ENCODE measurements around the gene IL6R. TPM values are rescaled to one million over a fixed set of nuclear protein-coding genes. Genes with fewer than 3 reads are reported as not detected.
A peak's percentile ranks its signal among the peaks of the same experiment; 100 is the strongest.
"Not testable (repeated sequence)": the region's sequence is repeated elsewhere in the genome, so short reads cannot be mapped to it uniquely, and the experiment has no call there.

Gene IL6R
- total RNA-seq, result 3.3 TPM

DNA sequence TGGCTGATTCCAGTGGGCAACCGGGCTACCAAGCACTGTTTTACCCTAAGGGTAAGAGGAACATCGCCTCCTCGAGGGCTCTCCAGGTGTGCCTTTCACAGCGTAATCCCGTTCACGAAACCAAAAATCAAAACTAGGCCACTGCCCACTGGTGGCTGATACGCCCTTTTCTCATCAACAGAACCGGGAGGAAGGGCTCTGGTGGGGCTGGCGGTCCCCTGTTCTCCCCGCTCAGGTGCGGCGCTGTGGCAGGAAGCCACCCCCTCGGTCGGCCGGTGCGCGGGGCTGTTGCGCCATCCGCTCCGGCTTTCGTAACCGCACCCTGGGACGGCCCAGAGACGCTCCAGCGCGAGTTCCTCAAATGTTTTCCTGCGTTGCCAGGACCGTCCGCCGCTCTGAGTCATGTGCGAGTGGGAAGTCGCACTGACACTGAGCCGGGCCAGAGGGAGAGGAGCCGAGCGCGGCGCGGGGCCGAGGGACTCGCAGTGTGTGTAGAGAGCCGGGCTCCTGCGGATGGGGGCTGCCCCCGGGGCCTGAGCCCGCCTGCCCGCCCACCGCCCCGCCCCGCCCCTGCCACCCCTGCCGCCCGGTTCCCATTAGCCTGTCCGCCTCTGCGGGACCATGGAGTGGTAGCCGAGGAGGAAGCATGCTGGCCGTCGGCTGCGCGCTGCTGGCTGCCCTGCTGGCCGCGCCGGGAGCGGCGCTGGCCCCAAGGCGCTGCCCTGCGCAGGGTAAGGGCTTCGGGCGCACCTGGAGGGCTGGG is at the start of gene IL6R:
TSS of gene IL6R (plus strand) at position 360 of the 763 bp plus-strand sequence. CDS start at position 647, 287 bp downstream.
- peak; percentile 56 to 72 for DNase-seq (ENCODE audit: low spot score in 2 of 2)
- FAIRE-seq, result no peak

DNA sequence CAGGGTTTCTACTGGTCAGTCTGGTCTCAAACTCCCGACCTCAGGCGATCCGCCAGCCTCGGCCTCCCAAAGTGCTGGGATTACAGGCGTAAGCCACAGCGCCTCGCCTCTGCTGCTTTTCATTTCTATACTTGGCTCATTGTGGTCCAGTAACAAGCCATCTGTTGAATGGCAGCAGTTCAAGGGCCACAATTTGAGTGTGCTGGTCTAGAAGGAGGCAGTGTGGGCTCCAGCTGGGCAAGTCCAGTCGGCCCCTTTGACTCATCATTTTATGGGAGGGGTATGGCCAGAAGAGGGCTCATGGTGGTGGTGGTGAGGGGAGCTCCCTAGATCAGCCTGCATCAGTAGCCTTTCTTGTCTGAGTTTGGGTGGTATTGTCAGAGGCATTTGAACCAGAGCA is 46.6 kb upstream of the IL6R start:
- FAIRE-seq, result no peak
- no peak for DNase-seq (ENCODE audit: low spot score in 2 of 2)

DNA sequence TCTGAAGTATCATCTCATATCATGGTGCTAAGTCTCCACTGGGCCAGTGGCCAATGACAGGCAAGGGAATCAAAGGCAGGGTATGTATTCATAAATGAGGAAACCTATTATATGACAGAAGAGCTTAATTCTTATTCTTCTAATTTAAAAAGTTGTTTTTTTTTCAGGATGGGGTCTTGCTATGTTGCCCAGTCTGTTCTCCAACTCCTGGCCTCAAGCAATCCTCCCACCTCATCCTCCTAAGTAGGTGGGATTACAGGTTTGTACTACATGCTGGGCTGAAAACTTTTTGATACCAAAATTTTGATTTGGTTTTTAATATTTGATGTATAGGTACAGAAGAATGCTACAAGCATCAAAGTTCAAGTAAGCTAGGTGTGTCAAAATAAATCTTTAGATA is 44.9 kb upstream of the IL6R start:
- FAIRE-seq, result no peak

DNA sequence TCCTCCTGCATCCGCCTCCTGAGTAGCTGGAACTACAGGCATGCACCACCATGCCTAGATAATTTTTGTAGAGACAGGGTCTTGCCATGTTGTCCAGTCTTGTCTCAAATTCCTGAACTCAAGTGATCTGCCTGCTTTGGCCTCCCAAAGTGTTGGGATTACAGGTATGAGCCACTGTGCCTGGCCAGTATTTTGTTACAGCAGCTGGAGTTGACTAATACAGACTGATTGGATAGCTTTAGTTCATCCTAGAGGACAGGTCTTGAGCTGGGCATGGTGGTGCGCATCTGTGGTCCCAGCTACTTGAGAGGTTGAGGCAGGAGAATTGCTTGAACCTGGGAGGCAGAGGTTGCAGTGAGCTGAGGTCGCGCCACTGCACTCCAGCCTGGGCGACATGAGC is 44.3 kb upstream of the IL6R start:
- FAIRE-seq; DNase-seq (ENCODE audit: low spot score in 2 of 2): not testable (repeated sequence)

More for the DNA sequence above, 44.9 kb upstream of the IL6R start:
- DNase-seq (ENCODE audit: low spot score in 2 of 2), result no peak

DNA sequence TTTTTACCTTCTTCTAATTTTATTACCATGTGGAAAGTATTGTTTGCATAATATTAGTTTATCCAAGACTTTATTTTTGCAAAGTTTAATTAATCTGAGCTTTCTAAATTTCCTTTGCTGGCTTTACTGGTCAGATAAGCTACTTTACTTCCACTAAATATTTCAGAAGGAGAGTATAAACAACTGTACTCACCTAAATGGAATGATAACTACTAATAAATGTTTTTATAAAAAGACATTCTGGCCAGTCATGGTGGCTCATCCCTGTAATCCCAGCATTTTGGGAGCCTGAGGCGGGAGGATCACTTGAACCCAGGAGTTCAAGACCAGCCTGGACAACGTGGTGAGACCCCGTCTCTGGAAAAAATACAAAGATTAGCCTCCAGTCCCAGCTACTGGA is 43.8 kb upstream of the IL6R start:
- DNase-seq (ENCODE audit: low spot score in 2 of 2) (no peak), FAIRE-seq (no peak)

DNA sequence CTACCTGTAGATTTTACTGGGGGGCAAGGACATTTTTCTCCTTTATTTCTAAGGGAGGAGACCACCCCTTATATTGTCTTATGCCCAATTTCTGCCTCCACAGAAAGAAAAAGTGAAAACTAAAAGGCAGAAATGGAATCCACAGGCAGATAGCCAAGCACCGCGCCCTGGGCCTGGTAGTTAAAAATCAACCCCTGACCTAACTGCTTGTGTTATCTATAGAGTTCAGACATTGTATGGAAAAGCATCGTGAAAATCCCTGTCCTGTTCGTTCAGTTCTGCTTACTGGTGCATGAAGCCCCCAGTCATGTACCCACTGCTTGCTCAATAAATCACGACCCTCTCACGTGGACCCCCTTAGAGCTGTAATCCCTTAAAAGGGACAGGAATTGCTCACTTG is 33.7 kb upstream of the IL6R start:
- DNase-seq (ENCODE audit: low spot score in 2 of 2) (no peak), FAIRE-seq (no peak)

DNA sequence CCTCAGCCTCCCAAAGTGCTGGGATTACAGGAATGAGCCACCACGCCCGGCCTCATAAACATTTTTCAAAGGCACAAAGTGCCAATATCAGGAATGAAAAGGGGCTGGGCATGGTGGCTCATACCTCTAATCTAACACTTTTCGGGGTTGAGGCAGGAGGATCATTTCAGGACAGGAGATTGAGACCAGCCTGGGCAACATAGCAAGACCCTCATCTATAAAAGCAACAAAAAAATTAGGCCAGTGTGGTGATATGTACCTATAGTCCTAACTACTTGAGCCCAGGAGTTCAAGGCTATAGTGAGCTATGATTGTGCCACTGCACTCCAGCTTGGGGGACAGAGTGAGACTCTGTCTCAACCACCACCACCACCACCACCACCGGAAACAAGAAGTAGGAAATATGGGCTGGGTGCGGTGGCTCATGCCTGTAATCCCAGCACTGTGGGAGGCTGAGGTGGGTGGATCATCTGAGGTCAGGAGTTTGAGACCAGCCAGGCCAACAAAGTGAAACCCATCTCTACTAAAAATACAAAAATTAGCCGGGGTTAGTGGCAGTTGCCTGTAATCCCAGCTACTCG is 31.3 kb upstream of the IL6R start:
- not testable (repeated sequence) for DNase-seq (ENCODE audit: low spot score in 2 of 2); FAIRE-seq

DNA sequence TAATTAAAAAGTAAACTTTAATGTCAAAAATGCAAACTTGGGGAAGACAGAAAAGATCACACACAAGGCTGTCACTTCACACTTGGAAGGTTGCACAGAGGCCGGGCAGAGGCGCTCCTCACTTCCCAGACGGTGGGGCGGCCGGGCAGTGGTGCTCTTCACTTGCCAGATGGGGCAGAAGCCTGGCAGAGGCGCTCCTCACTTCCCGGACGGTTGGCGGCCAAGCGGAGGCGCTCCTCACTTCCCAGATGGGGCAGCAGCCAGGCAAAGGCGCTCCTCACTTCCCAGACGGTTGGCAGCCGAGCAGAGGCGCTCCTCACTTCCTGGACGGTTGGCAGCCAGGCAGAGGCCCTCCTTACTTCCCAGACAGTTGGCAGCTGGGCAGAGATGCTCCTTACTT is 25.8 kb upstream of the IL6R start:
- DNase-seq (ENCODE audit: low spot score in 2 of 2) (no peak), FAIRE-seq (no peak)

DNA sequence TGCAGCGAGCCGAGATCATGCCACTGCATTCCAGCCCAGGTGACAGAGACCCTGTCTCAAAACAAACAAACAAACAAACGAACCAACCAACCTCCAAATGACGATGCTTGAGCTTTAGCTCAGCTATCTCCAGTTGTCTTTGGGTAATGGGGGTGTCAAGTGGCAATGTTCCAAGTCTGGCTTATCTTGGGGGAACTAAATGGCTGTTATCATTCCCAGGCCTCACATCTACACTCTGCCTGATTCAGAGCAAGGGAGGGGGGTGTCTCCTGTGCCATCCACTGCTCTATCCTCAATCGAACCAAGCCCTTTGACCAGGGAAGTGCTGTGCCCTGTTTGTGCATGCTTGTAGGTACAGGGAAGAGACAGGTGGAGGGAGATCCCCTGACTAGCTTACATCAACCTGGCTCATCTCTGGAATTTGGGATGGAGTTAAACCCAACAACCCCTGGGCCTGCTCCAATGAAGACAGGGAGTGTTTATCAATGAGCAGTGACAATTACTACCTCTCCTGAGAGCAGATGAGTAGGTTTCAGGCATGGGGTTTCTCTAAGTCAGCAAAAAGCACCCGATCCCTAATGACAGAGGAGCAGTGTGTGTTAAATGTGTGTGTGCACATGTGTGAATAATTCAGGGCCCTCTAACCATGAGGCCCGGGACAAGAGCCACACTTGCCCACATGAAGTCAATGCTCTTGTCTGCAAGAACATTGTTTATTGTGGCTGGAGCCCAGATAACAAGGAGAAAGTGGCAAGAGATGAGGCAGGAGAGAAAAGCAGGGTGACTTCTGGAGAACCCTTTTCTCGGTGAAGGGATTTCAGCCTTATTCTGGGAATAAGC is 20.3 kb upstream of the IL6R start:
- no peak for DNase-seq (ENCODE audit: low spot score in 2 of 2)
- no peak for FAIRE-seq

DNA sequence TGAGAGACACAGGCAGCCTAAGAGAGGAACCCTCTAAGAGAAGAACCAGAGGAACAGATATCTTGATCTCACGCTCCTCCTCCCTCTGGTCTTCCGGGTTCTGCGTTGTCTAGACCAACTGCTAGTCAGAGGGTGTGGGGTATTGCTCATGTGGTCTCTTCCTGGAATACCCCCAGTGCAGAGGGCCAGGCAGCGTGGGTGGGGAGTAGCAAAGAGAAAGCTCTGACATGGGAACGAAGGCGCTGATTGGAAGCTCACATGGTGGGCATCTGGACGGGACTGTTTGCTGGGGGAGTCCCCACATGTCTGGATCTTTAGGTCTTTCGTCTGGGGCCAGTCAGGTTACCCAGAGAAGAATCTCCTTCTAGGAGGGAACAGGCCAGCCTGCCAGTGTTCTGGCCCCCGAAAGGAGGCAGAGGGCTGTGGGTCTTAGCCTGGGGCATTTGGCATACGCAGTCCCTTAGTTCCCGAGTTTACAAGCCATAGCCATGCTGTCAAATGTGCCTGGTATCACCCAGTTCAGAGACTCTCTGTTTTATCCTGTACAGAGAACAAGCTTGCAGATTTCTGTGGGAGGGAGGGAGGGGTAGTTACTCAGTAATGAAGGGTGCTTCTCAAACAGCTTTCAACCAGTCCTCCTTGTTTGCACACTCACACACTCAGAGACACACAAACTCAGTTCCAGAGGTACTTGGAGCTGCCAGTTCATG is 18.3 kb upstream of the IL6R start:
- FAIRE-seq, result no peak

DNA sequence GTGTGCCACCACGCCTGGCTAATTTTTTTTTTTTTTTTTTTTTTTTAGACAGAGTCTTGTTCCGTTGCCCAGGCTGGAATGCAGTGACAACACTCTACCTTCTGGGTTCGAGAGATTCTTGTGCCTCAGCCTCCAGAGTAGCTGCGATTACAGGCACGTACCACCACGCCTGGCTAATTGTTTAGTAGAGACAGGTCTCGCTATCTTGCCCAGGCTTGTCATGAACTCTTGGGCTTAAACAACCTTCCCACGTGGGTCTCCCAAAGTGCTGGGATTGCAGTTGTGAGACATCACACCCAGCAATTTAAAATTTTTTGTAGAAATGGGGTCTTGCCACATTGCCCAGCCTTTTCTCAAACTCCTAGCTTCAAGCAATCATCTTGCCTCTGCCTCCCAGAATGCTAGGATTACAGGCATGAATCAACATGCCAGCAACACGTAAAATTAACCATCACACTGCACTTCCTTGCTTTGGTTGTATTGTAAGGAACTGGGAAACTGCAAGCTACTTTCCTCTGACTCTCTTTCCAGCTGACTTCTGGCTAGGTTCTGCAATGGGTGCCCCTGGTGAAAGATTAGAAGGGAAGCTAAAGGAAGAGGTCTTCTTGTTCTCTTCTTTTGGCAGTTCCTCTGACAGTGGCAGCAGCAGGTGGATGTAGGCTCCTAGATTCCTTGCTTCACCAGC is 13.9 kb upstream of the IL6R start:
- DNase-seq (ENCODE audit: low spot score in 2 of 2) (no peak), FAIRE-seq (no peak)

More for the DNA sequence above, 18.3 kb upstream of the IL6R start:
- DNase-seq (ENCODE audit: low spot score in 2 of 2), result no peak

DNA sequence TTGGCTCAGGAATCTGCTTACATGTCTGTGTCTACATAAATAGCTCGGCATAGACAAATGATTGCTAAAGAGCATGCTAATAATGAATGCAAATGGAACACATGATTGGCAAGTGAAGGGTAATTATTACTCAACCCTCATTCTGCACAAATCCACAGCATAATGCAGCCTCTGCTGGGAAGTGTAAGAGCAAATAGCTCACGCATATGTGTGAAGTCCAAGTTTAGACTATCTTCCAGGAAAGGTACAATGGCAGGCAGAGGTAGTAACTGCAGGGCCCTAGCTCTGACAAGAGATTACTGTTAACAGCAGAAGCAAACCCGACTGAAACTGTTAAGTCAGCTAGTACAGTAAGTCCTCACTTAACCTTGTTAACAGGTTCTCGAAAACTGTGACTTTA is 7.0 kb upstream of the IL6R start:
- FAIRE-seq (no peak), DNase-seq (ENCODE audit: low spot score in 2 of 2) (no peak)

DNA sequence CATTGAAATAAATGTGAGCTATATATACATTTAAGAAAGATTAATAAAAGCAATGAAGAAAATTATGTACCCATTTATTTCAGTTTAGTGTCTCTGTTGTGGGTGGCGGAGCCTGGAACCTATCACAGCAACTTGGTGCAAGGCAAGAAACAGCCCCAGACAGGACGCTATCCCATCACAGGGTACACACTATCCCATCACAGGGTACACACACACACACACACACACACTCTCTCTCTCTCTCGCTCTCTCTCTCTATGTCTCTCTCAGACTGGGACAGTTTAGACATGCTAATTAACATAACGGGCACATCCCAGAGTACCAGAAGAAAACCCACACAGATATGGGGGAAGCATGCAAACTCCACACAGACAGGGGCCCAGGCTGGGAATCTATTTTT is 6.5 kb upstream of the IL6R start:
- DNase-seq (ENCODE audit: low spot score in 2 of 2) (no peak), FAIRE-seq (no peak)

DNA sequence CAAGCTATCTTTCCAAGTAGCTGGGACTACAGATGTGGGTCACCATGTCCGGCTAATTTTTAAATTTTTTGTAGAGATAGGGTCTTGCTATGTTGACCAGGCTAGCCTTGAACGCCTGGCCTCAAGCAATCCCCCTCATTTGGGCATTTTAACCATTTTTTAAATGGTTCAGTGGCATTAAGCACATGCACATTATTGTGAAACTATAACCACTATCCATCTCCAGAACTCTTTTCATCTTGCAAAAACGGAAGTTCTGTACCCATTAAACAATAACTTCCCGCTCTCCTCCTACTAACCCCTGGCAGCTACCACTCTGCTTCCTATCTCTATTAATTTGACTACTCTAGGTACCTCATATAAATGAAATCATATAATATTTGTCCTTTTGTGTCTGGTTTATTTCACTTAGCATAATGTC is 4.8 kb upstream of the IL6R start:
- DNase-seq (ENCODE audit: low spot score in 2 of 2) (no peak), FAIRE-seq (no peak)

DNA sequence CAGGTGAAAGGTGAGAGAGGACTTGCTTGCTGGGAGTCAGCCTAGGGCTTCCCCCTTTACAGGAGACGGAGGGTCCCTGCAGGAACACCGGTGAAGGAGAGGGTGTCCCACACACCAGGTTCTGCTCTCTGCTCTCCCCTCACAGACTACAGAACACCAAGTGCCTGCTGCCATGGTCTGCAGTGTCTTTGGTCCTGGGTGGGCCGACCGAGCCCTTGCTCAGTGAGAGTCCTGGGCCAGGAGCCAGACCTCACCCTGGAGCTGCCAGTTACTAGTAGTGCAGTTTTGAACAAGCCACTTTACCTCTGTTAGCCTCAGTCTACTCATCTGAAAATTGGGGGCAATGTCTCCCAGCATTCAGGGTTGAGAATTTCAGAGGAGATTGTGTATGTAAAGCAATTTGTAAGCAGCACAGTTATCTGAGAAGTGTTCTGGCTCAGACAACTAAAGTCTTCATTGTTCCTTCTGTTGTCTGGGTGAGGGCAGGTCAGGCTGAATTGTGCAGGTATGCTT is 2.7 kb upstream of the IL6R start:
- DNase-seq (ENCODE audit: low spot score in 2 of 2), result no peak
- no peak for FAIRE-seq

DNA sequence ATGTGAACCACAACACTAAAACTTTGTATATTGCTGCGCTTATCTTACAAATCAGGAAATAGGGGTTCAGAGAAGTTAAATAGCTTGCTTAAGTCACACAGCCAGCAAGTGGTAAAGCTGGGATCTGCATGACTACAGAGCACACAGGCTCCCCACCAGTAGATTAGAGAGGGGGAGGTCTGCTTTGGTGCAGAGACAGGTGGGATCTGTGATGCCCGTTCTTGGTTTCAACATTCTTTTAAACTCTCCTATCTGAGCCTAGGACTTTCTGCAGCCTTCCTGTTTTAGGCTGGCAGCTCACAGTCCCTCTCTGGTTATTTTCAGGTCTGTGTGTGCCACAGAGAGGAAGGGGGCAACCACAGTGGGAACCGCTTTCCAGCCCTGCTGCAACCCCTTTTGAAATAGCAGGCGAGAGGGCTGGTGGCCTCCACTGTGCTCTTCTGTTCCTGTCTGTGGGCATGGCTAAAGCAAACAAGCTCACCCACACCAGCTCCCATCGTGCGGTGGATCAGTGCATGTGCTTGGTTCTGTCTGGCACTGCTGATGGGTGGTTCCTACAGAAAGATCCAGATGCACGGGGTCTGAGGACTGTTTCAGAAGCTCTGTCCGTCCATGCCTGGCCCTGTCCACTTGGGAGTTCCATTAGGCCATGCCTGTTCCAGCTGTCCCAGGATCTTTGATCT is 1.7 kb upstream of the IL6R start:
- FAIRE-seq (no peak), DNase-seq (ENCODE audit: low spot score in 2 of 2) (no peak)

DNA sequence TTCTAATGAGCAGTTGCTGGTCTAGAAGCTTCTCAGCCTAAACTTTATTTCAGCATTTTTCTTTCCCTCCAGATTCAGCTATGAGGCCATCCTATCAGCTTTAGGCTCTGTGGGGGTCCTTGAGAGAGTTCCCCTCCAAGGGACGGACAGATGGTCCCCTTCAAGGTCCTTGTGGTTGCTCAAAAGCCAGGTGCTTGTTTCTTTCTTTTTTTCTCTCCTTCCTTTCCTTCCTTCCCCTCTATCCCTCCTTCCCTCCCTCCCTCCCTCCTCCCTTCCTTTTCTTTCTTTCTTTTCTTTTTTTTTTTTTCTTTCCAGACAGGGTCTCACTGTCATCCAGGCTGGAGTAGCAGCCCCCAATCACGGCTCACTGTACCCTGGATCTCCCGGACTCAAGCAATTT is 1.2 kb upstream of the IL6R start:
- no peak for FAIRE-seq

DNA sequence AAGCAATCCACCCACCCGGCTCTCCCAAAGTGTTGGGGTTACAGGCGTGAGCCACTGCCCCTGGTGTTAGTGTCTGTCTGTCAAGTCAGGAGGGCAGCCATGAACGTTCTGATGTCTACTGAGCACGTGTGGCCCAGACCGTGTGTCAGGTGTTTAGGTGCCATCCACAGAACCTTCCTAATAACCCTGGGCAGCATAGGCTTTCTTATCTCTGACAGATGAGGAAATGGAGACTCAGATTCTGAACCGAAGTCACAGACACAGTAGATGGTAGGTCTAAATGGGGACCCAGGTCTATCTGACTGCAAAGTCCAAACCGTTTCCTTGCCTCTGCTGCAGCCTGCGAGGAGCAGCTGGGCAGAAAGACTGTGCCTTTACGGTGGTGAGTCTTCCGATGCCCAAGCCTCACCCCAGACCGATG is 622 bp upstream of the IL6R start:
- DNase-seq (ENCODE audit: low spot score in 2 of 2) (no peak), FAIRE-seq (no peak)

More for the DNA sequence above, 1.2 kb upstream of the IL6R start:
- no peak for DNase-seq (ENCODE audit: low spot score in 2 of 2)
